RWPE1 (cell line): Measurements from ENCODE around the gene ADSL.

Experiments
- CTCF ChIA-PET: fragments of 350-600 bp; sonication (Branson Sonifier 250); formaldehyde crosslinking; extraction: SDS; loops from one replicate; lab custom pipeline; 2021; lab: Yijun Ruan, JAX
- POLR2A ChIA-PET: fragments of 400-600 bp; formaldehyde crosslinking; extraction: SDS; loops from one replicate; lab custom pipeline; 2020; ENCODE audit warnings: antibody characterized with exemption; ENCODE audit not compliant: low non-redundant PET; lab: Yijun Ruan, JAX
- DNase-seq: peaks from one replicate; pipeline ENCODE4 v3.0.0; 2012; ENCODE audit warnings: low spot score
- H3K27ac ChIP-seq: fragments of 450-650 bp; 2 replicates; pipeline ENCODE4 v1.5.1; 2017
- TF ChIP-seq, protein P1 (sequence below): fragments of 450-650 bp; conservative IDR thresholded peaks from 2 replicates; pipeline ENCODE4 v1.5.1; 2017; ENCODE audit warnings: low read depth, mild to moderate bottlenecking

Gene ADSL

DNA sequence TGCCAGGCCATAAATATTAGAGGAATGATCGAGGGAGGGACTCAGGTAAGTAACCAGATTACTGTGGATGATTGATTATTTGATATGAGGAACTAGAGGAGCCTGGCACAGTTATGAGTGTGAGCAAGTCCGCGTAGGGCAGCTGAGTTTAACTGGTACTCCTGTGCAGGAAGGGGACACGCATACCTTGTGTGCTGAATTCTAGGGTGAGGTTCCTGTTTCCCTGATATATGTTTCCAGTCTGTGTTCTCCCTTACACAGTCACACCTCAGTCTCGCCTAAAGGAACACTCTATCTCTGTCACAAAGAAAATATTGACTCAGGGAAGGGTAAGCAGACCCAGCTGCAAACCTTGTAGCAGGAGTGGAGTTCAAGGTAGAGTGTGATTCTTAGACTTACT is 41.4 kb downstream of the ADSL start:
- ChIA-PET POLR2A (no interaction called here), CTCF (no interaction called here)
- DNase-seq: no peak
- TF ChIP-seq, protein P1, sequence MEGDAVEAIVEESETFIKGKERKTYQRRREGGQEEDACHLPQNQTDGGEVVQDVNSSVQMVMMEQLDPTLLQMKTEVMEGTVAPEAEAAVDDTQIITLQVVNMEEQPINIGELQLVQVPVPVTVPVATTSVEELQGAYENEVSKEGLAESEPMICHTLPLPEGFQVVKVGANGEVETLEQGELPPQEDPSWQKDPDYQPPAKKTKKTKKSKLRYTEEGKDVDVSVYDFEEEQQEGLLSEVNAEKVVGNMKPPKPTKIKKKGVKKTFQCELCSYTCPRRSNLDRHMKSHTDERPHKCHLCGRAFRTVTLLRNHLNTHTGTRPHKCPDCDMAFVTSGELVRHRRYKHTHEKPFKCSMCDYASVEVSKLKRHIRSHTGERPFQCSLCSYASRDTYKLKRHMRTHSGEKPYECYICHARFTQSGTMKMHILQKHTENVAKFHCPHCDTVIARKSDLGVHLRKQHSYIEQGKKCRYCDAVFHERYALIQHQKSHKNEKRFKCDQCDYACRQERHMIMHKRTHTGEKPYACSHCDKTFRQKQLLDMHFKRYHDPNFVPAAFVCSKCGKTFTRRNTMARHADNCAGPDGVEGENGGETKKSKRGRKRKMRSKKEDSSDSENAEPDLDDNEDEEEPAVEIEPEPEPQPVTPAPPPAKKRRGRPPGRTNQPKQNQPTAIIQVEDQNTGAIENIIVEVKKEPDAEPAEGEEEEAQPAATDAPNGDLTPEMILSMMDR: no peak
- no peak overlapping the region for H3K27ac ChIP-seq

DNA sequence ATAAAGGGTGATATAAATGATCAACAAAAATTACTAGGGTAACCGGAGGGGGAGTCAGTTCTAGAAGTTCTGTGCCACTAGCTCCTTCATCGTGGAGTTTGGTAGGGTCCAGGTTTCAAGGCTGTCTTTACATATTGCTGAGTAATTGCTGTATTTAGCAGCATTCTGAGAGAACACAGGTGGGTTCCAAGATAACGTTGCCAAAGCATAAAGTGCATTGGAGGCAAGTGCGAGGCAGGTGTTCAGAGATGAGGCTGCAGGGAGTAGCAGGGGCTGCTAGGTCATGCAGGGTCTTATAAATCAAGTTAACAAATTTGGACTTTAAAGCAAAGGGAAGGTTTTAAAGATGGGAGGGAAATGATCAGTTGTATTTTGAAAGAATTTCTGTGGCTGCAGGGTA is 41.9 kb downstream of the ADSL start:
- no peak for DNase-seq
- POLR2A ChIA-PET: no interaction called here
- TF ChIP-seq, protein P1: no peak
- H3K27ac ChIP-seq: no peak overlapping the region
- CTCF ChIA-PET: no interaction called here

- no peak for DNase-seq
- ChIA-PET POLR2A (no interaction called here), CTCF (interaction anchor here (0.6 kb wide), 1 partner anchor 79 kb away, joined by 3 read pairs; no protein-coding TSS in a partner anchor)
- TF ChIP-seq, protein P1: no peak
- no peak overlapping the region for H3K27ac ChIP-seq
These were observed 45.1 kb downstream of the ADSL start for GRCh38 chr22:40391417-40391816.

- DNase-seq: no peak
- CTCF ChIA-PET: interaction anchor here (0.9 kb wide), 1 partner anchor 75 kb away, joined by 3 read pairs; no protein-coding TSS in a partner anchor
- no peak overlapping the region for H3K27ac ChIP-seq
- POLR2A ChIA-PET: interaction anchor here (0.7 kb wide), 1 partner anchor 54 kb away, joined by 7 read pairs; no protein-coding TSS in a partner anchor
- TF ChIP-seq, protein P1: no peak
These were observed 46.3 kb downstream of the ADSL start for GRCh38 chr22:40392618-40393017.

GRCh38 chr22:40394607-40395006 is 48.3 kb downstream of the ADSL start:
- ChIA-PET POLR2A (no interaction called here), CTCF (no interaction called here)
- H3K27ac ChIP-seq: no peak overlapping the region
- TF ChIP-seq, protein P1: no peak
- DNase-seq: no peak

GRCh38 chr22:40395607-40396006 is 49.3 kb downstream of the ADSL start:
- TF ChIP-seq, protein P1: no peak
- ChIA-PET POLR2A (no interaction called here), CTCF (no interaction called here)
- no peak for DNase-seq
- no peak overlapping the region for H3K27ac ChIP-seq
